K562 (cell line): ENCODE results near the gene RAB17. TPM values are rescaled to one million over a fixed set of nuclear protein-coding genes. Genes with fewer than 3 reads are reported as not detected.

Source experiments
- HDGF ChIP-seq: fragments of 450-650 bp; IDR thresholded peaks from 2 replicates; pipeline ENCODE4 v1.6.1; 2016
- MLX ChIP-seq, 2 experiments: fragments of 450-650 bp in 1 of 2; sonication (generic) in 1 of 2; formaldehyde crosslinking; conservative IDR thresholded peaks; 2 replicates each; pipeline versions ENCODE4 v1.4.0 to v1.8.1; 2020 to 2022; ENCODE audit warnings: mild to moderate bottlenecking in 1 of 2, missing genetic modification reagents in 1 of 2
- MXI1 ChIP-seq: IDR thresholded peaks from 2 replicates; pipeline ENCODE4 v1.6.1; 2011; ENCODE audit warnings: low read depth, mild to moderate bottlenecking, improper control_type of control experiment, low read length
- NELFE ChIP-seq: IDR thresholded peaks from 2 replicates; pipeline ENCODE4 v1.6.1; 2011; ENCODE audit warnings: mild to moderate bottlenecking; ENCODE audit not compliant: insufficient read depth, insufficient read length
- NFRKB ChIP-seq: fragments of 450-650 bp; IDR thresholded peaks from 2 replicates; pipeline ENCODE4 v1.6.1; 2016; ENCODE audit warnings: low read depth
- SIN3A ChIP-seq, 2 experiments: fragments of 150-350 bp in 1 of 2; IDR thresholded peaks; 2 replicates each; pipeline ENCODE4 v1.6.1; 2011 to 2016; ENCODE audit warnings: borderline replicate concordance in 2 of 2, low read depth in 2 of 2, low read length in 2 of 2, mild to moderate bottlenecking in 2 of 2, moderate library complexity in 2 of 2; ENCODE audit not compliant: control insufficient read depth in 1 of 2
- polyA plus RNA-seq, 8 experiments: library from polyadenylated mRNA; depleted of rRNA in 4 of 8; stranded (reverse) in 5 of 8; unstranded in 3 of 8; fragments of >200 nt; fragmentation: Nextera tagmentation in 2 of 8; fragmentation: Illumina TruSeq in 1 of 8; extraction: Ambion mirVana in 2 of 8; extraction: Trizol in 1 of 8; gene quantifications; 2 replicates each; pipeline versions ENCODE4 v1.2.1 to v1.2.3, GENCODE V29; 2011 to 2014; ENCODE audit warnings: inconsistent platforms in 1 of 8, missing spikeins in 1 of 8
- total RNA-seq, 7 experiments: library from RNA; depleted of rRNA in 6 of 7; stranded (reverse); fragments of >200 nt in 6 of 7; fragmentation: Illumina TruSeq in 2 of 7; extraction: Trizol in 2 of 7; gene quantifications; 2 replicates each; pipeline versions ENCODE4 v1.2.1 to v1.2.3, GENCODE V29; 2011 to 2021; ENCODE audit warnings: low replicate concordance in 1 of 7
- TF ChIP-seq, protein P1 (sequence below), 2 experiments: fragments of 450-650 bp; conservative IDR thresholded peaks; 2 replicates each; pipeline ENCODE4 v1.6.1; 2017; ENCODE audit warnings: mild to moderate bottlenecking in 2 of 2, moderate library complexity in 2 of 2
- TF ChIP-seq, protein P2 (sequence below): fragments of 250-450 bp; sonication (Bioruptor Pico); IDR thresholded peaks from 2 replicates; pipeline ENCODE4 v1.5.1; 2021; ENCODE audit warnings: mild to moderate bottlenecking

The RAB17 gene
- total and polyA plus RNA-seq, 9 of the 15 experiments (the other 6 are each of a cell fraction or from before 2014, with no cell fraction given), result 0.13 TPM; not detected in 8

DNA sequence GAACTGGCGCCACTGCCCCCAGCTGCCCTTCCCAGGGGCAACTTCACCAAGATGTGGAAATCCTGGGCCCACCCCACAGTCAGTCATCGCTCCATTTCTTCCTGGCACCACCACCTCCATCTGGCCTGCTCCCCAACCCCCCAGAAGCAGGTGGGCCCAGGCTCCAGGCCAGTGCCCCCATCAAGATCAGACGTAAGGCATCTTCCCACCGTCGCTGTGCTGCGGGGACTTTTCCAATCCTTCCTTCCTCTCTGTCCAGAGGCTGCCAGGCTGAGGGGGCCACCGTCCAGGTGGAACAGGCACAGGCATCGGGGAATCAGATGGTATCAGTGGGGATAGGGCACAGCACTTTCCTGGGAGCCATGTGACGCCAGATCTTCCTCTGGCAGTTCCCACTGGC lies 16.1 kb downstream of the RAB17 start (continued):
- no peak for TF ChIP-seq MLX (CRISPR knock-in tag; conservative IDR thresholded peaks at IDR 0.05)
- TF ChIP-seq SIN3A (IDR thresholded peaks at IDR 0.05; ENCODE audit: borderline replicate concordance in 2 of 2, control insufficient read depth in 1 of 2, low read depth in 2 of 2, low read length in 2 of 2), result no peak
- no peak for TF ChIP-seq MXI1
- TF ChIP-seq, protein P1, sequence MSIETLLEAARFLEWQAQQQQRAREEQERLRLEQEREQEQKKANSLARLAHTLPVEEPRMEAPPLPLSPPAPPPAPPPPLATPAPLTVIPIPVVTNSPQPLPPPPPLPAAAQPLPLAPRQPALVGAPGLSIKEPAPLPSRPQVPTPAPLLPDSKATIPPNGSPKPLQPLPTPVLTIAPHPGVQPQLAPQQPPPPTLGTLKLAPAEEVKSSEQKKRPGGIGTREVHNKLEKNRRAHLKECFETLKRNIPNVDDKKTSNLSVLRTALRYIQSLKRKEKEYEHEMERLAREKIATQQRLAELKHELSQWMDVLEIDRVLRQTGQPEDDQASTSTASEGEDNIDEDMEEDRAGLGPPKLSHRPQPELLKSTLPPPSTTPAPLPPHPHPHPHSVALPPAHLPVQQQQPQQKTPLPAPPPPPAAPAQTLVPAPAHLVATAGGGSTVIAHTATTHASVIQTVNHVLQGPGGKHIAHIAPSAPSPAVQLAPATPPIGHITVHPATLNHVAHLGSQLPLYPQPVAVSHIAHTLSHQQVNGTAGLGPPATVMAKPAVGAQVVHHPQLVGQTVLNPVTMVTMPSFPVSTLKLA (conservative IDR thresholded peaks at IDR 0.05), result no peak
- no peak for TF ChIP-seq NELFE
- TF ChIP-seq, protein P2, sequence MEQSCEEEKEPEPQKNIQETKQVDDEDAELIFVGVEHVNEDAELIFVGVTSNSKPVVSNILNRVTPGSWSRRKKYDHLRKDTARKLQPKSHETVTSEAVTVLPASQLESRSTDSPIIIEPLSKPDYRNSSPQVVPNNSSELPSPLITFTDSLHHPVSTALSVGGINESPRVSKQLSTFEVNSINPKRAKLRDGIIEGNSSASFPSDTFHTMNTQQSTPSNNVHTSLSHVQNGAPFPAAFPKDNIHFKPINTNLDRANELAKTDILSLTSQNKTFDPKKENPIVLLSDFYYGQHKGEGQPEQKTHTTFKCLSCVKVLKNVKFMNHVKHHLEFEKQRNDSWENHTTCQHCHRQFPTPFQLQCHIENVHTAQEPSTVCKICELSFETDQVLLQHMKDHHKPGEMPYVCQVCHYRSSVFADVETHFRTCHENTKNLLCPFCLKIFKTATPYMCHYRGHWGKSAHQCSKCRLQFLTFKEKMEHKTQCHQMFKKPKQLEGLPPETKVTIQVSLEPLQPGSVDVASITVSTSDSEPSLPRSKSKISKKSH (CRISPR knock-in tag), result no peak
- no peak for TF ChIP-seq HDGF
- TF ChIP-seq NFRKB, result no peak
